IPS-15b (cell line): ENCODE data around the gene TAL2.
A peak's percentile ranks its signal among the peaks of the same experiment; 100 is the strongest.

Experiments used
- H3K27me3 ChIP-seq: one replicate; pipeline ENCODE4 v1.6.1; 2013; ENCODE audit warnings: low read length; ENCODE audit not compliant: control insufficient read depth, insufficient read depth
- H3K36me3 ChIP-seq: one replicate; pipeline ENCODE4 v1.6.1; 2013; ENCODE audit warnings: low read length; ENCODE audit not compliant: control insufficient read depth, insufficient read depth
- H3K4me1 ChIP-seq: one replicate; pipeline ENCODE4 v1.6.1; 2013; ENCODE audit warnings: mild to moderate bottlenecking, low read length; ENCODE audit not compliant: control insufficient read depth, insufficient read depth
- H3K4me3 ChIP-seq: one replicate; pipeline ENCODE4 v1.5.1; 2013; ENCODE audit warnings: low read depth, low read length
- H3K9ac ChIP-seq: one replicate; pipeline ENCODE4 v1.6.1; 2013; ENCODE audit warnings: low read depth, mild to moderate bottlenecking, low read length
- H3K9me3 ChIP-seq: one replicate; pipeline ENCODE4 v1.6.1; 2013; ENCODE audit warnings: mild to moderate bottlenecking, low read length; ENCODE audit not compliant: control insufficient read depth, insufficient read depth

TAL2 gene

GRCh38 chr9:105678781-105679180 lies 16.5 kb downstream of the TAL2 start:
- no peak overlapping the region for H3K4me3 ChIP-seq
- peaks cover 3% of the 10 kb centered on the region for H3K4me1 ChIP-seq
- no peak overlapping the region for H3K9ac ChIP-seq
- H3K27me3 ChIP-seq, result no peaks in the 10 kb centered on the region
- H3K9me3 ChIP-seq, result no peaks in the 10 kb centered on the region
- no peaks in the 10 kb centered on the region for H3K36me3 ChIP-seq

GRCh38 chr9:105679257-105680022 lies 17.2 kb downstream of the TAL2 start:
- Histone ChIP-seq H3K4me3 (no peak overlapping the region), H3K9ac (no peak overlapping the region), H3K27me3 (no peaks in the 10 kb centered on the region), H3K4me1 (peaks cover 3% of the 10 kb centered on the region), H3K36me3 (no peaks in the 10 kb centered on the region), H3K9me3 (no peaks in the 10 kb centered on the region)

- peaks cover 3% of the 10 kb centered on the region for H3K4me1 ChIP-seq
- H3K4me3 ChIP-seq, result no peak overlapping the region
- H3K27me3 ChIP-seq, result no peaks in the 10 kb centered on the region
- H3K36me3 ChIP-seq, result no peaks in the 10 kb centered on the region
- H3K9me3 ChIP-seq, result no peaks in the 10 kb centered on the region
- no peak overlapping the region for H3K9ac ChIP-seq
These were observed 19.1 kb downstream of the TAL2 start for GRCh38 chr9:105681313-105681712.

- Histone ChIP-seq H3K4me3 (no peak overlapping the region), H3K9me3 (no peaks in the 10 kb centered on the region), H3K27me3 (no peaks in the 10 kb centered on the region), H3K9ac (no peak overlapping the region), H3K36me3 (no peaks in the 10 kb centered on the region), H3K4me1 (peaks cover 3% of the 10 kb centered on the region)
These were observed 19.5 kb downstream of the TAL2 start for GRCh38 chr9:105681724-105682123.

GRCh38 chr9:105683688-105684275 lies 21.5 kb downstream of the TAL2 start:
- Histone ChIP-seq H3K27me3 (no peaks in the 10 kb centered on the region), H3K9ac (no peak overlapping the region), H3K36me3 (no peaks in the 10 kb centered on the region), H3K9me3 (no peaks in the 10 kb centered on the region), H3K4me1 (no peaks in the 10 kb centered on the region), H3K4me3 (no peak overlapping the region)

GRCh38 chr9:105686936-105687335 lies 24.7 kb downstream of the TAL2 start:
- H3K27me3 ChIP-seq, result peaks cover 2% of the 10 kb centered on the region
- no peaks in the 10 kb centered on the region for H3K36me3 ChIP-seq
- no peaks in the 10 kb centered on the region for H3K4me1 ChIP-seq
- no peak overlapping the region for H3K9ac ChIP-seq
- no peak overlapping the region for H3K4me3 ChIP-seq
- no peaks in the 10 kb centered on the region for H3K9me3 ChIP-seq

GRCh38 chr9:105690742-105691141 lies 28.5 kb downstream of the TAL2 start:
- no peaks in the 10 kb centered on the region for H3K9me3 ChIP-seq
- H3K27me3 ChIP-seq, result peaks cover 31% of the 10 kb centered on the region
- no peak overlapping the region for H3K9ac ChIP-seq
- H3K36me3 ChIP-seq, result no peaks in the 10 kb centered on the region
- H3K4me3 ChIP-seq, result no peak overlapping the region
- peaks cover 5% of the 10 kb centered on the region for H3K4me1 ChIP-seq

GRCh38 chr9:105693435-105694189 lies 31.4 kb downstream of the TAL2 start:
- H3K4me1 ChIP-seq, result peaks cover 5% of the 10 kb centered on the region
- no peaks in the 10 kb centered on the region for H3K36me3 ChIP-seq
- peak overlapping the region; percentile 47 for H3K4me3 ChIP-seq
- H3K9me3 ChIP-seq, result no peaks in the 10 kb centered on the region
- no peak overlapping the region for H3K9ac ChIP-seq
- H3K27me3 ChIP-seq, result peaks cover 40% of the 10 kb centered on the region

- Histone ChIP-seq H3K27me3 (peaks cover 40% of the 10 kb centered on the region), H3K4me1 (peaks cover 5% of the 10 kb centered on the region), H3K36me3 (no peaks in the 10 kb centered on the region), H3K9ac (no peak within 1 kb of the TSS), H3K4me3 (peak within 1 kb of the TSS; percentile 76), H3K9me3 (no peaks in the 10 kb centered on the region)
These were observed 32.1 kb downstream of the TAL2 start, which contains the start of gene TMEM38B for GRCh38 chr9:105694190-105694847. Gene TMEM38B, plus strand, starts transcription at chr9:105694541. Its CDS starts 120 bp downstream, at chr9:105694661.

- no peak overlapping the region for H3K9ac ChIP-seq
- H3K4me1 ChIP-seq, result peaks cover 5% of the 10 kb centered on the region
- no peaks in the 10 kb centered on the region for H3K36me3 ChIP-seq
- H3K9me3 ChIP-seq, result no peaks in the 10 kb centered on the region
- H3K4me3 ChIP-seq, result peak overlapping the region; percentile 76
- H3K27me3 ChIP-seq, result peaks cover 40% of the 10 kb centered on the region
These were observed 32.8 kb downstream of the TAL2 start for GRCh38 chr9:105694848-105695581.

- no peak overlapping the region for H3K4me3 ChIP-seq
- peaks cover 5% of the 10 kb centered on the region for H3K4me1 ChIP-seq
These were observed 34.0 kb downstream of the TAL2 start for GRCh38 chr9:105696219-105696793.

More at GRCh38 chr9:105696219-105696793, 34.0 kb downstream of the TAL2 start:
- peaks cover 40% of the 10 kb centered on the region for H3K27me3 ChIP-seq
- no peaks in the 10 kb centered on the region for H3K9me3 ChIP-seq
- no peak overlapping the region for H3K9ac ChIP-seq
- H3K36me3 ChIP-seq, result no peaks in the 10 kb centered on the region
